Suprapubic skin (tissue), 3 donors: ENCODE results near the gene PAPSS2.

ENCODE experiments used
- CTCF ChIP-seq, 2 donors: fragments of 200-600 bp in 1 of 2; fragments of 450-650 bp in 1 of 2; sonication (generic) in 1 of 2; IDR thresholded peaks; one replicate each; pipeline ENCODE4 v1.5.1; 2016 to 2019; ENCODE audit warnings: antibody characterized with exemption in 2 of 2, mild to moderate bottlenecking in 1 of 2, moderate library complexity in 1 of 2
- EP300 ChIP-seq: sonication (generic); formaldehyde crosslinking; IDR thresholded peaks from one replicate; pipeline ENCODE4 v1.6.1; 2017; ENCODE audit warnings: antibody characterized with exemption

- TF ChIP-seq EP300 = no peak
- TF ChIP-seq CTCF (IDR thresholded peaks at IDR 0.05) = no peak
Measured at GRCh38 chr10:87757685-87758084, 98.0 kb downstream of the PAPSS2 start.
